PC-3 (cell line): Measurements from ENCODE around the gene GPC6. TPM values are rescaled to one million over a fixed set of nuclear protein-coding genes. Genes with fewer than 3 reads are reported as not detected.

ENCODE experiments used
- ATAC-seq: fragments of 200-7000 bp; cut with Tn5 transposase; 2 replicates; pipeline ENCODE4 v1.9.1; 2020; ENCODE audit warnings: mild to moderate bottlenecking, moderate library complexity
- BruUV-seq: library from RNA; stranded (reverse); fragments of 400-500 nt; replicated peaks from 2 replicates; lab custom pipeline; 2021; lab: Mats Ljungman, UMichigan
- CTCF ChIA-PET: fragments of 300-600 bp; sonication (Branson Sonifier 250); formaldehyde crosslinking; loops from one replicate; lab custom pipeline; 2022; ENCODE audit warnings: antibody characterized with exemption; lab: Charles Lee
- POLR2A ChIA-PET: fragments of 300-600 bp; sonication (Branson Sonifier 250); formaldehyde crosslinking; loops from one replicate; lab custom pipeline; 2022; ENCODE audit warnings: antibody characterized with exemption; ENCODE audit not compliant: unreplicated experiment; lab: Charles Lee
- DNase-seq: peaks from one replicate; pipeline ENCODE4 v3.0.0-alpha.2; 2015
- H2AFZ ChIP-seq: fragments of 300-600 bp; sonication (generic); 2 replicates; pipeline ENCODE4 v1.6.0; 2016; ENCODE audit warnings: antibody characterized with exemption, low read length
- H3F3A ChIP-seq: fragments of 300-600 bp; sonication (generic); one replicate; pipeline ENCODE4 v1.6.0; 2017; ENCODE audit warnings: antibody characterized with exemption, low read length, control low read depth, mild to moderate bottlenecking; ENCODE audit not compliant: unreplicated experiment
- H3K27ac ChIP-seq: fragments of 300-600 bp; sonication (generic); 2 replicates; pipeline ENCODE4 v1.5.1; 2016; ENCODE audit warnings: mild to moderate bottlenecking, low read length
- H3K27me3 ChIP-seq: fragments of 300-600 bp; sonication (generic); 2 replicates; pipeline ENCODE4 v1.6.1; 2016; ENCODE audit warnings: low read length, mixed read lengths
- H3K36me3 ChIP-seq: fragments of 300-600 bp; sonication (generic); 2 replicates; pipeline ENCODE4 v1.6.1; 2016; ENCODE audit warnings: low read depth, mixed run types, low read length, mixed read lengths
- H3K4me1 ChIP-seq: fragments of 300-600 bp; sonication (generic); 2 replicates; pipeline ENCODE4 v1.5.1; 2016; ENCODE audit warnings: low read length; ENCODE audit not compliant: insufficient read depth
- H3K4me2 ChIP-seq: fragments of 300-600 bp; sonication (generic); 2 replicates; pipeline ENCODE4 v1.6.0; 2016; ENCODE audit warnings: low read length
- H3K4me3 ChIP-seq: fragments of 300-600 bp; sonication (generic); 2 replicates; pipeline ENCODE4 v1.5.1; 2016; ENCODE audit warnings: mild to moderate bottlenecking, low read length, mixed read lengths
- H3K79me2 ChIP-seq: fragments of 300-600 bp; sonication (generic); 2 replicates; pipeline ENCODE4 v1.6.1; 2017; ENCODE audit warnings: low read length, mixed read lengths
- H3K9ac ChIP-seq: fragments of 300-600 bp; sonication (generic); 2 replicates; pipeline ENCODE4 v1.6.0; 2016; ENCODE audit warnings: mild to moderate bottlenecking, low read length
- H3K9me2 ChIP-seq: fragments of 300-600 bp; sonication (generic); replicated peaks from 2 replicates; pipeline ENCODE4 v1.6.1; 2016; ENCODE audit warnings: mixed run types, low read length, mixed read lengths
- H3K9me3 ChIP-seq: fragments of 300-600 bp; sonication (generic); 2 replicates; pipeline ENCODE4 v1.6.1; 2016; ENCODE audit warnings: low read length, mixed read lengths
- H4K20me1 ChIP-seq: fragments of 300-600 bp; sonication (generic); 2 replicates; pipeline ENCODE4 v1.6.1; 2016; ENCODE audit warnings: low read length, mixed read lengths
- EZH2 ChIP-seq: fragments of 300-600 bp; sonication (generic); IDR thresholded peaks from one replicate; pipeline ENCODE4 v1.6.1; 2017; ENCODE audit warnings: antibody characterized with exemption, mild to moderate bottlenecking, low read length; ENCODE audit not compliant: unreplicated experiment
- EZH2phosphoT487 ChIP-seq: fragments of 300-600 bp; sonication (generic); IDR thresholded peaks from 2 replicates; pipeline ENCODE4 v1.6.1; 2018; ENCODE audit warnings: mild to moderate bottlenecking, antibody characterized with exemption, low read length, borderline replicate concordance
- intact Hi-C: fragments of 100-400 bp; cut with micrococcal nuclease; formaldehyde crosslinking; loops from 2 replicates; pipeline ENCODE4 v1.9.0; 2023
- total RNA-seq: library from RNA; depleted of rRNA; stranded (reverse); fragments of >200 nt; gene quantifications from 2 replicates; pipeline ENCODE4 v1.2.3, GENCODE V29; 2014
- TF ChIP-seq, protein P1 (sequence below): fragments of 300-600 bp; sonication (generic); conservative IDR thresholded peaks from 2 replicates; pipeline ENCODE4 v1.5.1; 2017; ENCODE audit warnings: antibody characterized with exemption, low read depth, mild to moderate bottlenecking, low read length

The GPC6 gene
- total RNA-seq, 1 experiment from 2014 or later = 3.5 TPM

DNA sequence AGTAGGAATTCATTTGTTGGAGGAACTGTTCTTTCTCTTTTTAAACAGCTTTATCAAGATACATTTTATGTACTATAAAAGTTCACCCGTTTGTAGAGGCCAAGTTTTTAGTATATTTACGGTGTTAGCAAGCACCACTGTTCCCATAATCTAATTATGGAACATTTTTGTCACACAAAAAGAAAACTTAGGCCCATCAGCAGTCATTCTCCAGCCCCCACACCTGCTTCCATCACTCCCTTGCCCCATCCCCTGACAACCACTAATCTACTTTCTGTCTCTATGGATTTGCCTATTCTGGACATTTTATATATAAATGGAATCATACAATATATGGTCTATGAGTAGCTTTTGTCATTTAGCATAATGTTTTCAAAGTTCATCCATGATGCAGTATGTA is 787.9 kb downstream of the GPC6 start:
- Histone ChIP-seq H3K36me3 (no peaks in the 10 kb centered on the region), H3K4me1 (no peaks in the 10 kb centered on the region), H3K4me2 (no peak overlapping the region), H2AFZ (no peak overlapping the region), H3K79me2 (no peaks in the 10 kb centered on the region), H3K27me3 (no peaks in the 10 kb centered on the region), H3K27ac (no peak overlapping the region), H4K20me1 (no peaks in the 10 kb centered on the region), H3K9me3 (no peaks in the 10 kb centered on the region), H3K9me2 (no peaks in the 10 kb centered on the region), H3K4me3 (no peak overlapping the region), H3F3A (no peaks in the 10 kb centered on the region), H3K9ac (no peak overlapping the region)
- ChIA-PET POLR2A (no interaction called here), CTCF (no interaction called here)
- DNase-seq = no peak
- intact Hi-C loops = no loop called here
- TF ChIP-seq EZH2phosphoT487 (no peak), EZH2 (no peak)
- TF ChIP-seq, protein P1, sequence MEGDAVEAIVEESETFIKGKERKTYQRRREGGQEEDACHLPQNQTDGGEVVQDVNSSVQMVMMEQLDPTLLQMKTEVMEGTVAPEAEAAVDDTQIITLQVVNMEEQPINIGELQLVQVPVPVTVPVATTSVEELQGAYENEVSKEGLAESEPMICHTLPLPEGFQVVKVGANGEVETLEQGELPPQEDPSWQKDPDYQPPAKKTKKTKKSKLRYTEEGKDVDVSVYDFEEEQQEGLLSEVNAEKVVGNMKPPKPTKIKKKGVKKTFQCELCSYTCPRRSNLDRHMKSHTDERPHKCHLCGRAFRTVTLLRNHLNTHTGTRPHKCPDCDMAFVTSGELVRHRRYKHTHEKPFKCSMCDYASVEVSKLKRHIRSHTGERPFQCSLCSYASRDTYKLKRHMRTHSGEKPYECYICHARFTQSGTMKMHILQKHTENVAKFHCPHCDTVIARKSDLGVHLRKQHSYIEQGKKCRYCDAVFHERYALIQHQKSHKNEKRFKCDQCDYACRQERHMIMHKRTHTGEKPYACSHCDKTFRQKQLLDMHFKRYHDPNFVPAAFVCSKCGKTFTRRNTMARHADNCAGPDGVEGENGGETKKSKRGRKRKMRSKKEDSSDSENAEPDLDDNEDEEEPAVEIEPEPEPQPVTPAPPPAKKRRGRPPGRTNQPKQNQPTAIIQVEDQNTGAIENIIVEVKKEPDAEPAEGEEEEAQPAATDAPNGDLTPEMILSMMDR = no peak
- no TSS peak for BruUV-seq
- ATAC-seq = no peak

DNA sequence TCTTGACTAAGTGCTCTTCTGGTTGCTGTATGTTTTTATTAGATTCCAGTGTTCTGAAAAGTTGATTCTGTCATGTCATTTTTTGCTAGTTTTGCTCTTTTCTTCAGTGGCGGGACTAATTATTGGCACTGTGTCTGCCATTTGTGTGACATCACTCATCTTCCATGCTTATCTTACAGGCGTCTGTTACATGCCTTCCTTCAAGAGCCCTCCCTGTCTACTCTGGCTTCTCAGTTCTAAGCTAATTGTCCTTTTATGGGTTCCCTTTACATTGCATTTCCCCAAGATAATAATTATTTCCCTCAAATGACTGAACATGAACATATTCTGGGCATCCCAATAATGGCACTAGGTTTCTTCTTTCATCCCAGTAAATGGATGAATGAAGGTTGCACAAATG is 793.8 kb downstream of the GPC6 start:
- Histone ChIP-seq H3K27ac (peak overlapping the region; percentile 15; the same call in 1 of the 2 replicates), H3K4me2 (0 out of 2 replicates have a peak overlapping the region, but pooled peaks have one; percentile 1), H3K9me3 (no peaks in the 10 kb centered on the region), H3K9ac (no peak overlapping the region), H2AFZ (no peak overlapping the region), H3K36me3 (no peaks in the 10 kb centered on the region), H3K27me3 (no peaks in the 10 kb centered on the region), H3K79me2 (no peaks in the 10 kb centered on the region), H3F3A (no peaks in the 10 kb centered on the region), H3K9me2 (no peaks in the 10 kb centered on the region), H3K4me1 (peaks cover 14% of the 10 kb centered on the region), H4K20me1 (no peaks in the 10 kb centered on the region), H3K4me3 (no peak overlapping the region)
- TF ChIP-seq, protein P1 = no peak
- TF ChIP-seq EZH2 (no peak), EZH2phosphoT487 (no peak)
- ATAC-seq (peak; percentile 13; the same call in 1 of the 2 replicates), DNase-seq (no peak)
- ChIA-PET POLR2A (no interaction called here), CTCF (no interaction called here)
- intact Hi-C loops = no loop called here
- BruUV-seq = no TSS peak

DNA sequence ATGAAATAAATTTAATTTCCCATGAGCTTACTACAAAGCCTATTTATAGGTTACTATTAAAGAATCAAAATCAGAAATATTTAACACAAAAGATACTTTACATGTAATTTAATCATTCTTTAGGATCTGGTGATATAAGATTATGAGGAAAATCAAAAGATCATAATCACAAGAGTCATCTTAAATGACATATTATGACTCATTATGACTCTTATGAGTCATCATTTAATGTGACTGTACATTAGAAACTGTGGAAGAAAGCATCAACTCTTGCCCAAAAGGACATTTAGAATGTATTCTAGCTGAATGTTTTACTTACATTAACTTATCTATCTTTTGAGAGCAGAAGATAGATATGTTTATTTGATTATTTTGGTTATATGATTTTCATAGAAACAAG is 794.2 kb downstream of the GPC6 start:
- H3K4me3 ChIP-seq = no peak overlapping the region
- H3K4me2 ChIP-seq = 0 out of 2 replicates have a peak overlapping the region, but pooled peaks have one; percentile 1
- no peaks in the 10 kb centered on the region for H3K79me2 ChIP-seq
- H3K4me1 ChIP-seq = peaks cover 14% of the 10 kb centered on the region
- no peaks in the 10 kb centered on the region for H3K27me3 ChIP-seq
- ChIA-PET POLR2A (no interaction called here), CTCF (no interaction called here)
- TF ChIP-seq EZH2phosphoT487 = no peak
- TF ChIP-seq EZH2 = no peak
- TF ChIP-seq, protein P1 = no peak
- H3K27ac ChIP-seq = peak overlapping the region; percentile 15; the same call in 1 of the 2 replicates
- no peaks in the 10 kb centered on the region for H3K36me3 ChIP-seq
- ATAC-seq (peak; percentile 74), DNase-seq (peak; percentile 82)
- no peaks in the 10 kb centered on the region for H3K9me3 ChIP-seq
- BruUV-seq = no TSS peak
- H3K9me2 ChIP-seq = no peaks in the 10 kb centered on the region
- no peak overlapping the region for H2AFZ ChIP-seq
- no peaks in the 10 kb centered on the region for H3F3A ChIP-seq
- intact Hi-C loops = no loop called here
- no peak overlapping the region for H3K9ac ChIP-seq
- H4K20me1 ChIP-seq = no peaks in the 10 kb centered on the region
